ENCODE measurements around the gene COL5A3.

The COL5A3 gene

GRCh38 chr19:9981406-9982260 is 28.7 kb downstream of the COL5A3 start:
- Histone ChIP-seq H3K4me1 (ENCODE audit: insufficient read depth, poor library complexity, severe bottlenecking) (no peaks in the 10 kb centered on the region), H3K4me3 (ENCODE audit: severe bottlenecking) (no peak overlapping the region), H3K9me3 (ENCODE audit: severe bottlenecking) (no peaks in the 10 kb centered on the region), H3K36me3 (ENCODE audit: low read depth) (no peaks in the 10 kb centered on the region), H3K27me3 (ENCODE audit: insufficient read depth, poor library complexity, severe bottlenecking) (no peaks in the 10 kb centered on the region), H3K27ac (ENCODE audit: poor library complexity, severe bottlenecking) (no peak overlapping the region)
- no peak for DNase-seq (ENCODE audit: low spot score)
- TF ChIP-seq, protein P1, sequence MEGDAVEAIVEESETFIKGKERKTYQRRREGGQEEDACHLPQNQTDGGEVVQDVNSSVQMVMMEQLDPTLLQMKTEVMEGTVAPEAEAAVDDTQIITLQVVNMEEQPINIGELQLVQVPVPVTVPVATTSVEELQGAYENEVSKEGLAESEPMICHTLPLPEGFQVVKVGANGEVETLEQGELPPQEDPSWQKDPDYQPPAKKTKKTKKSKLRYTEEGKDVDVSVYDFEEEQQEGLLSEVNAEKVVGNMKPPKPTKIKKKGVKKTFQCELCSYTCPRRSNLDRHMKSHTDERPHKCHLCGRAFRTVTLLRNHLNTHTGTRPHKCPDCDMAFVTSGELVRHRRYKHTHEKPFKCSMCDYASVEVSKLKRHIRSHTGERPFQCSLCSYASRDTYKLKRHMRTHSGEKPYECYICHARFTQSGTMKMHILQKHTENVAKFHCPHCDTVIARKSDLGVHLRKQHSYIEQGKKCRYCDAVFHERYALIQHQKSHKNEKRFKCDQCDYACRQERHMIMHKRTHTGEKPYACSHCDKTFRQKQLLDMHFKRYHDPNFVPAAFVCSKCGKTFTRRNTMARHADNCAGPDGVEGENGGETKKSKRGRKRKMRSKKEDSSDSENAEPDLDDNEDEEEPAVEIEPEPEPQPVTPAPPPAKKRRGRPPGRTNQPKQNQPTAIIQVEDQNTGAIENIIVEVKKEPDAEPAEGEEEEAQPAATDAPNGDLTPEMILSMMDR (IDR thresholded peaks at IDR 0.05; ENCODE audit: poor library complexity, severe bottlenecking): no peak
- no peak for ATAC-seq (ENCODE audit: low read depth)

DNA sequence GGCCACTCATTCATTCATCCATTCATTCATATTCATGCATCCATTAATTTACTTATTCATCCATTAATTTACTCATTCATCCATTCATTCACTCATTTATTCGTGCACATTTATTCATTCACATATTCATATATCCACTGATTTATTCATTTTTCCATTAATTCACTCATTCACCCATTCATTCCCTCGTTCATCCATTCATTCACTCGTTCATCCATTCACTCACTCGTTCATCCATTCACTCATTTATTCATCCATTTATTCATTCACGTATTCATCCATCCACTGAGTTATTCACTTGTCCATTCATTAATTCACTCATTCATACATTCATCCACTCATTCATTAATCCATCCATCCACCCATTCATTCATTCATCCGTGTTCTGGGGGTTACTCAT is 38.2 kb downstream of the COL5A3 start:
- no peak for ATAC-seq (ENCODE audit: low read depth)
- H3K36me3 ChIP-seq (ENCODE audit: low read depth): no peaks in the 10 kb centered on the region
- TF ChIP-seq, protein P1 (IDR thresholded peaks at IDR 0.05; ENCODE audit: poor library complexity, severe bottlenecking): no peak
- no peaks in the 10 kb centered on the region for H3K9me3 ChIP-seq (ENCODE audit: severe bottlenecking)
- H3K27ac ChIP-seq (ENCODE audit: poor library complexity, severe bottlenecking): no peak overlapping the region
- H3K27me3 ChIP-seq (ENCODE audit: insufficient read depth, poor library complexity, severe bottlenecking): no peaks in the 10 kb centered on the region
- no peak overlapping the region for H3K4me3 ChIP-seq (ENCODE audit: severe bottlenecking)
- H3K4me1 ChIP-seq (ENCODE audit: insufficient read depth, poor library complexity, severe bottlenecking): no peaks in the 10 kb centered on the region
- no peak for DNase-seq (ENCODE audit: low spot score)

GRCh38 chr19:9971166-9971897 is 39.0 kb downstream of the COL5A3 start:
- H3K4me1 ChIP-seq (ENCODE audit: insufficient read depth, poor library complexity, severe bottlenecking): no peaks in the 10 kb centered on the region
- DNase-seq (ENCODE audit: low spot score) (no peak), ATAC-seq (ENCODE audit: low read depth) (no peak)
- H3K4me3 ChIP-seq (ENCODE audit: severe bottlenecking): no peak overlapping the region
- H3K27ac ChIP-seq (ENCODE audit: poor library complexity, severe bottlenecking): no peak overlapping the region
- H3K9me3 ChIP-seq (ENCODE audit: severe bottlenecking): no peaks in the 10 kb centered on the region
- TF ChIP-seq, protein P1 (IDR thresholded peaks at IDR 0.05; ENCODE audit: poor library complexity, severe bottlenecking): no peak
- H3K36me3 ChIP-seq (ENCODE audit: low read depth): no peaks in the 10 kb centered on the region
- peaks cover 4% of the 10 kb centered on the region for H3K27me3 ChIP-seq (ENCODE audit: insufficient read depth, poor library complexity, severe bottlenecking)

DNA sequence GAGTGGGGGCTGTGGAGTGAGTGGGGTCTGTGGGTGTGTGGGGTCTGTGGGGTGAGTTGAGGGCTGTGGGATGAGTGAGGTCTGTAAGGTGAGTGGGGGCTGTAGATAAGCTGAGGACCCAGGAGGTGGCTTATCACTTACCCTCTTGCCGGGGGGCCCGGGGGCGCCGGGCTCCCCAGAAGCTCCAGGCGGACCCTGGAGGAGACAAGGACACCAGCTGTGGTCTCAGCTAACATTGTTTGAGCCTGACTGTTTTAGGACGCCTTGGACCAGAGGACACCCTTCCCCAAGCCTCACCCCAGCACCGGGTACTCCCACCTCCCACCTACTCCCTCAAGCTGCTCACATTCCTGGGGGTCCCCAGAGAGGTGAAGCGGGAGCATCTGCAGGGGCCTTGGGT is 39.8 kb downstream of the COL5A3 start:
- Histone ChIP-seq H3K27ac (ENCODE audit: poor library complexity, severe bottlenecking) (no peak overlapping the region), H3K27me3 (ENCODE audit: insufficient read depth, poor library complexity, severe bottlenecking) (peaks cover 10% of the 10 kb centered on the region), H3K36me3 (ENCODE audit: low read depth) (no peaks in the 10 kb centered on the region), H3K4me1 (ENCODE audit: insufficient read depth, poor library complexity, severe bottlenecking) (no peaks in the 10 kb centered on the region), H3K9me3 (ENCODE audit: severe bottlenecking) (no peaks in the 10 kb centered on the region), H3K4me3 (ENCODE audit: severe bottlenecking) (no peak overlapping the region)
- TF ChIP-seq, protein P1 (IDR thresholded peaks at IDR 0.05; ENCODE audit: poor library complexity, severe bottlenecking): no peak
- ATAC-seq (ENCODE audit: low read depth) (no peak), DNase-seq (ENCODE audit: low spot score) (no peak)

DNA sequence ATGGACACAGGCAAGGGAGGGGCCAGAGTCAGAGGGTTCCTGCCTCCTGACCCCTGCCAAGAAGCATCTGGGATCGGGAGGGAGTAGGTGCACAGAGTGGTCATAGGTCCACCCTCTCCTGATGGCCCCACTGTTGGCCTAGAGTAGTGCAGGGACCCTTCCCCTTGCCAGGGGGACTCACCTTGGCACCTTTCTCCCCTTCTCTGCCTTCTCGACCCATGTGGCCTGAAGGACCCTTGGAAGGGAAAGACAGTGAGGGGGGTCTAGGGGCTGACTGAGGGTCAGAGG is 40.7 kb downstream of the COL5A3 start:
- Histone ChIP-seq H3K9me3 (ENCODE audit: severe bottlenecking) (no peaks in the 10 kb centered on the region), H3K4me3 (ENCODE audit: severe bottlenecking) (no peak overlapping the region), H3K4me1 (ENCODE audit: insufficient read depth, poor library complexity, severe bottlenecking) (no peaks in the 10 kb centered on the region), H3K36me3 (ENCODE audit: low read depth) (no peaks in the 10 kb centered on the region), H3K27ac (ENCODE audit: poor library complexity, severe bottlenecking) (no peak overlapping the region), H3K27me3 (ENCODE audit: insufficient read depth, poor library complexity, severe bottlenecking) (peaks cover 10% of the 10 kb centered on the region)
- DNase-seq (ENCODE audit: low spot score) (no peak), ATAC-seq (ENCODE audit: low read depth) (no peak)
- TF ChIP-seq, protein P1 (IDR thresholded peaks at IDR 0.05; ENCODE audit: poor library complexity, severe bottlenecking): no peak
